GM19397 (cell line): ENCODE measurements around the gene CENPQ.

Experiments
- ATAC-seq: cut with Tn5 transposase; IDR thresholded peaks from one replicate; pipeline ENCODE4 v1.9.1; 2021; ENCODE audit warnings: mild to moderate bottlenecking, moderate library complexity; ENCODE audit not compliant: unreplicated experiment

The CENPQ gene

DNA sequence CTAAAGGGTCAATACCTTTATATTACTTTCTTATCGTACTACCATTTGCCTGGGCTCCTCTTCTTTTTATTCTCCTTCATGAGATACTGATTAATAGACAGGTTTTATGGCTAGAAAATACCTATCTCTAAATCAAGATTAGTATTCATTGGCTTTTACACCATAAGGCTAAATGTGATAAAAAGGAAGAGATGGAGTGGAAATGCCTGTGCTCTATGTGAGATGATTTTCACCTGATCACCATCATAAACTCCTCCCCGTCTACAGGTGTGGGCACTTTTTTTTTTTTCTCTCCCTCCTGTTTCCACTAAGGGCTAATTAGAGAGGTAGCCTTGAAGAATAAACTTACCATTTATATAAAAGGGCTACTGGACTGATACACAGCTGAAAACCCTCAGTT lies 36.5 kb downstream of the CENPQ start, which contains the start of gene GLYATL3:
Gene GLYATL3 (plus strand): TSS at position 301 of the 400 bp plus-strand sequence. CDS start 12,068 bp downstream, outside the sequence.
- ATAC-seq = no peak

DNA sequence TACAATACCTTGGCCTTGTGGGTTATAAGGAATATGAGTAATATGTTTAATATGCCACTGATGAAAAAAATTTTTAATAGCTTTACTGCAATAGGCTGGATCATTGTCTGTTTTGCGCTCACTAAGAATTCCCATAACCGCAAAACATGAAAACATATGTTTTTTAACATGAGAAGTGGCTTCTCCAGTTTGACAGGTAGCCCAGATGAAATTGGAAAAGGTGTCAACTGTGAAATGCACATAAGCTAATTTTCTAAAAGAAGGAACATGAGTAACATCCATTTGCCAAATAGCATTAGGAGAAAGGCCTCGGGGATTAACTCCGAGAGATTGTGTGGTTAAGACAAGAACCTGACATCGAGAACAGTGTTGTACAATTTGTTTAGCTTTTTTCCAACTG lies 41.5 kb downstream of the CENPQ start:
- ATAC-seq = no peak

DNA sequence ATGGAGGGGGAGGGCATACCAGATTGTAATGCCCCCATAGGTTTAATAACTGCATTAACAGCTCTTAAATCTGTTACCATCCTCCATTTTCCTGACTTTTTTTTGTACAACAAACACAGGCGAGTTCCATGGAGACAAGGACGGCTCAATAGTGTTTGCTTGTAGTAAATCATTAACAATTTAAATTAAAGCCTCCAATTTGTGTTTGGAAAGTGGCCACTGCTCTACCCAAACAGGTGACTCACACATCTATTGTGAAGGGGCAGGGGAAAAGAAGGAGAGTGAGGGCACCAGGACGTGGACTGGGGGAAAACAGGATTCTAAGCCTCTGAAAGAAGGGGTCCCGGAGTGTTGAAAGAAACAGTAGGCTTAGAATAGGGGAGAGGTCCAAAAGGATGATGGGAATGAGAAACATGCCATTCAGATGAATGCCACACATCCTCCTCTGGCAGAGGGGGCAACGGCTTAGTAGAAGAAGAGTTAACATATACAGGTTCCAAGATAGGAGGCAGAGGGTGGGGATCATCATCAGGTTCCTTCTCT lies 43.5 kb downstream of the CENPQ start:
- ATAC-seq = no peak

DNA sequence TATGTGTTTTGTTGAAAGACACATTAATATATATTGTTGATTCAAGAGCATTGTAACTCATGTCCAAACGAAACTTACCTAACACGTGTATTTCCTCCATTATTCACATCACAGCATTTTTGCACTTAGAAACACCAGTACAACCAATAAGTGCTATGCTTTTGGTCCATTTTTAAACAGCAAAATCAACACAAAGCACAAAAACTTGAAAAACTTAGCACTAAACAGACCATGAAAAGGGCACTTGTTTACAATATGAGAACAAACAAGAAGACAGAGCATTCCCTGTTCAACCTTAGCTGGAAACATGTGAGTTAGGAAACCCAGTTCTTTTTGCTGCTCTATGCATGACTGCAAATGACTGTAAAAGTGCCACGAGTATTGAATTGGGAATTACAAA lies 46.2 kb downstream of the CENPQ start:
- no peak for ATAC-seq

DNA sequence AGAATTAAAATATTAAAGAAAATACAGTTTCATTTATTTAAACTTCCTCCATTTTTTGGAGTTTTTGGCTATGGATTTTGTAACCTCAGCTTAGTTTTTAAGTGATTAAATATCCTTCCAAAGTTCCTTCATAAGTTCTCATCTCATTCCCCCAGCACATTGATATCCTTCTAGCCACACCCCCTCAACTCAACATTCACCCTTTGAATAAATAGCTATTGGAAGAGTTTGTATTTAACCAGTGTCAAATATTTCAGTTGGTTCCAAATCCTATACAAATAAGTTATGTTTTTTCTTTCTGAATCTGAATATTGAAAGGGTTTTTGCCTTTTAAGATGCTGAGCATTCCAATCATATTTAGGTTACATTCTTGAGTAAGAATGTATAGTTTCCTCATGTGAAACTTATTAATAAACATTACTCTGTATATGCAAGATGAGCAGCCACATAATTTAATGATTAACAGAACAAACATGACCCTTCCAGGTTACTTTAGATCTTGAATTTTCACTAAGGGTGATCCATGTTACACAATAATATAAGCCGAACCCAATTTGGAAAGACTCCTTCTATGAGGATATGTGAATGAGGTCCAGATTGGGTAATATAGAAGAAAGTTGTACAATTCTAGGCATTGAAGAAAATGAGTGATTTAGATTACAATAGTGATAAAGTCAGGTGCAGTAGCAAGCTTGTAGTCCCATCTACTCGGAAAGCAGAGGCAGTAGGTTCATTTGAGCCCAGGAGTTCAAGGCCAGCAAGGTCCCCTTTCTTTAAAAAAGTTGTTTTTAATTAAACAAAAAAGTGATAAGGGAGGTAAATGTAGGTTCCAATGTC lies 50.2 kb downstream of the CENPQ start:
- ATAC-seq = no peak

DNA sequence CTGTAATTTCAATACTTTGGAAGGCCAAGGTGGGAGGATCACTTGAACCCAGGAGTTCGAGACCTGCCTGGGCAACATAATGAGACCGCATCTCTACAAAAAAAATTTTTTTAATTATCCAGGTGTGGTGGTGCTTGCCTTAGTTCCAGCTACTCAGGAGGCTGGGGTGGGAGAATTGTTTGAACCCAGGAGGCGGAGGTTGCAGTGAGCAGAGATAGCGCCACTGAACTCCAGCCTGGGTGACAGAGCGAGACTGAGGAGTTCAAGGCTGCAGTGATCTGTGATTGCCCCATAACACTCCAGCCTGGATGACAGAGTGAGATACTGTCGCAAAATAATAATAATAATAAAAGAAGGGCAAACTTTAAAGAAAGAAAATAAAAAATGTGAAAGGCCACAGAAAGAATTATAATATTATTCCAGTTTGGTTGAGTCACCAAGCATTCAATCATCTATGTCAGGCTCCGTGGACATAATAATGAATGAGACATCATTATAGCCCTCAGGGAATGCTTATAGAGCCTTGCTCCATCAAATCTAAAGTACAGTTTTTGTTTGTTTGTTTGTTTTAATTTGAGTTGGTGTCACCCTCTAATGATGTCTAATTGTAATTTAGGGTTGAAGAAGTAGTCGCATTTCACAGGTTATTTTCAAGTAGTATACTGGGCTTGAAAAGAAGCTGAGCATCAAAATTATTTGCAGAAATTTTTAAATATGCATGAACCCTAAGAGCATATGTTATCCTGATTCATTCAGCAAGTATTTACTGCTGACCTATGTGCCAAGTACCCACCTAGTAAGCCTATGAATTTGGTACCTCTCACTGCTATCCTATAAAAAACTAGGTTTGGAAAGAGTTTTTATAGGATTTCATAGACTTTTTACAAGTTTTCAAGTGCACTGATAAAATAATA lies 51.7 kb downstream of the CENPQ start:
- no peak for ATAC-seq

DNA sequence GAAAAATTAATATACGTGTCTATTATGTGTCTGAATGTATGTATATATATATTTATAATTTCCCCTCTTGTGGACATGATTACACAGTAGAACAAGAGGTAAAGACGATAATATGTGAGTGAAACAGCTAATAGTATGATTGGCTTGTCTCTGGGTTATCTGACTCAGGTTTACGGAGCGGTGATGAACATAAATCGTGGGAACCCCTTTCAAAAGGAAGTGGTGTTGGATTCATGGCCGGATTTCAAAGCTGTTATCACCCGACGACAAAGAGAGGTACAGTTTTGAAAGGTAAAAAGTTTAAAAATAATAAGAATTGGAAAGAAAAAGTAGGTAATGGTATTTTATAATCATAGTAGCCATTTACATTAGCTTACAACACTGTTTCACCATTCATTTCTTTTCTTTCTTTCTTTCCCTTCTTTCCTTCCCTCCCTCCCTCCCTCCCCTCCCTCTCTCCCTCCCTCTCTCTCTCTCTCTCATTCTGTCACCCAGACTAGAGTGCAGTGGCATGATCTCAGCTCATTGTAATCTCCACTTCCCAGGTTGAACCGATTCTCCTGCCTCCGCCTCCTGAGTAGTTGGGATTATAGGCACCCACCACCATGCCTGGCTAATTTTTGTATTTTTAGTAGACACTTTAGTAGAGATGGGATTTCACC lies 52.4 kb downstream of the CENPQ start:
- no peak for ATAC-seq

DNA sequence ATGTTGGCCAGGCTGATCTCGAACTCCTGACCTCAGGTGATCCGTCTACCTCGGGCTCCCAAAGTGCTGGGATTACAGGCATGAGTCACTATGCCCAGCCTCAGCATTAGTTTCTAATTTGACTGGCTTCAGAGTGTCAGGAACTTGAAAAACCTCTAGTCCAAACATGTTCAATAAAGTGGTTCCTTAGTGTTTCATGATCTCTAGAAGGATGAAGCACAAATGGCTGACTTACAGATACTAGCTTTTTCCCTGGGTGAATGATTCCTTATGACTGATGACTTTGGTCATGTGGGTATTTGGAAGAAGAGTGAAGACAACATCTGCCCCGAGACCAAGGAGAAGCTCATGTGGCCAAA lies 53.0 kb downstream of the CENPQ start:
- ATAC-seq = no peak

DNA sequence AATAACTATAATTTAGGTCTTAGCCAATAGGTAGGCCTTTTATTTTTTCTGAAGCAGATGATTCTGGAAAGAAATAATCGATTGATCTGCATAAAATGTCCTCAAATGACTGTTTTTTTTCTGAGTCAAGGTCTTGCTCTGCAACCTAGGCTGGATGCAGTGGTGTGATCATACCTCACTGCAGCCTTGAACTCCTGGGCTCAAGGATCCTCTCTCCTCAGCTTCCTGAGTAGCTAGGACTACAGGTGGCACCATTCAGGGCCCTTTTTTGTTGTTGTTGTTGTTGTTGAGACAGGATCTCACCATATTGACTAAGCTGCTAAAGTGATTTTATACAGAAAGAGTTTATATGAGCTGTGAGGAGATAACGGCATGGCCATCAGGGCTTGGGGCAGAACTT lies 54.7 kb downstream of the CENPQ start:
- ATAC-seq = no peak

DNA sequence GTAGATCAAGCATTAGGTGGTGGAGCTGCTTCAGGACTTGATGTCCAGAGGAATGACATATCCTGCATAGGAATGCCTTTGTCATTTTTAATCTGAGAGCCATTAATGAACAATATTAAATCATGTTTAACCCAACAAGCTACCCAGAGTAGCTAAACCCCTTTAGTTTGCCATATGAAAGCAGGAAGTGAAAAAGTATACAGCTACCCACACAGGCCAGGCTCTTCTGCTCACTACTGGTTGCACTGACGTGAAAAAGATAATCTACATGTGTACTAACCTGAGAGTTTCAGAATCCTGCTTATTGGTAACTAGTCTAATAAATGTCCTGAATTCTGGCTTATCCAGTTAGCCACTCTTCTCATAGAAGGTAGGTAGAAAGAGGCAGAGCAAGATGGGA lies 56.5 kb downstream of the CENPQ start:
- ATAC-seq = peak; percentile 94

DNA sequence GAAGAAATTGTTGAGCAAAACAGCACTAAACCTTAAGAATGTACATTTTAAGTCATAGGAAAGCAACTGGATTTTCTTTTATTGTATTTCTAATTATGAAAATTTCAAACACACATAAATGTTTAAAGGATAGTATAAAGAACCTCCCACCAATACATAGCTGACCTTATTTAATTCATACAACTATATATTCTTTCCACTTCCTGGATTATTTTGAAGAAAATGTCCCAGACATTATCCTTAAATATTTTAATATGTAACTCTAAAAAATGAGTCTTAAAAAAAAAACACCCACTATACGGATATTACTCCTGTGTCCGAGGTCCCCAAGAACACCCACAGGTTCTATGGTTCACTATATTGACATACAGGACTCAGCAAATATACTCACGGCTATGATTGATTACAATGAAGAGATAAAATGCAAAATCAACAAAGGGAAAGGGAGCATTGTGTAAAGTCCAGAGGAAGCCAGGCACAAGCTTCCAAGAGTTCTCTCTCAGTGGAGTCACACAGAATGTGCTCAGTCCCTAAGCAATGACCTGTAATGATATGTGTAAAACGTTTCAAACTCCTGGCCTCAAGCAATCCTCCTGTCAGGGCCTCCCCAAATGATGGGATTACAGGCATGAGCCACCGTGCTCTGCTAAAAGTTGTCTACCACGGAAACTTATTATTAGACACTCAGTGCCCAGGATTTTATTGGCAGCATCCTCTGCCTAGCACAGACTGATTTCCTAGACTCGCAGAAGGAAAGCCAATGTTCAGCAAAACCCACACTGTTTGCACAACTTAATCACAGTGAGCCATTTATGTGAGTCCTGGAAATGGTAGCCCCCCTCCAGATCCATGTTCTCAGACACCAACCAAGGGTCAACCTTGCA lies 59.8 kb downstream of the CENPQ start:
- no peak for ATAC-seq

DNA sequence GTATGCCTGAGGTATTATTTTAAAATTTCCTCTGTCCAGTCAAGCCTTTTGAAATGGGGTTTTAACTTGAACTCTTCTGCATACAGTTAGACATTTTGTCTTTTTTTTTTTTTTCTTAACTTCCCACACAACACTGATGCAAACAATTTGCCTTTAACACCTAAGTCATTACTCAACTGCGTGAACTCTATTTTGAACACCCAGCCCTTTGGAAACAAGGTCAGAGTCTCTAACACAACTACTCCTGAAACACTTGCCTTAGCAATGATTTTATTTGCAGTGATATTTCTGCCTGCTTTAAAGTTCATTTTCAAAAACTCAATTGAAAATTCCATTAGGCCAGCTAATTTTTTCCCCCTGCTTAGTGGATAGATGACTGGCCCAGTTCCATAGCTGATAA lies 60.7 kb downstream of the CENPQ start:
- ATAC-seq = no peak

DNA sequence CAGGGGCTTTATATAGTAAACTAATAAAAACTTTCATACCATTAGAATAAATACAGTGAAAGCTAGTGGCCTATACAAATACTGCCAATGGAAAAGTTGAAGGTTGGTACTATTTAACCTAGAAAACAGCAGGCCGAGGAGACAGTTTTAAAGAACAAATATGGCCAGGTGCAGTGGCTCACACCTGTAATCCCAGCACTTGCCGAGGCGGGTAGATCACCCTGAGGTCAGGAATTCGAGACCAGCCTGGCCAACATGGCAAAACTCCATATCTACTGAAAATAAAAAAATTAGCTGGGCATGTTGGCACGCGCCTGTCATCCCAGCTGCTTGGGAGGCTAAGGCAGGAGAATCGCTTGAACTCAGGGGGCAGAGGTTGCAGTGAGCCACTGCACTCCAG lies 61.4 kb downstream of the CENPQ start:
- no peak for ATAC-seq

DNA sequence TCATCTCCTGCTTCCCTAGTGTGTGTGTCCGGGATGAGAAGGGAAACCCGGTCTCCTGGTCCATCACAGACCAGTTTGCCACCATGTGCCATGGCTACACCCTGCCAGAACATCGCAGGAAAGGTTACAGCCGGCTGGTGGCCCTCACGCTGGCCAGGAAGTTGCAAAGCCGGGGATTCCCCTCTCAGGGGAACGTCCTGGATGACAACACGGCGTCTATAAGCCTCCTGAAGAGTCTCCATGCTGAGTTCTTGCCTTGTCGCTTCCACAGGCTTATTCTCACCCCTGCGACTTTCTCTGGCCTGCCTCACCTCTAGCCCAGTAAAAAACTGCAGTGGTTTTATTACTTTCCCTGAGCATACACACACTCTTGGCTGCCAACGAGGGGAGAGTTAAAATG lies 63.4 kb downstream of the CENPQ start:
- no peak for ATAC-seq

DNA sequence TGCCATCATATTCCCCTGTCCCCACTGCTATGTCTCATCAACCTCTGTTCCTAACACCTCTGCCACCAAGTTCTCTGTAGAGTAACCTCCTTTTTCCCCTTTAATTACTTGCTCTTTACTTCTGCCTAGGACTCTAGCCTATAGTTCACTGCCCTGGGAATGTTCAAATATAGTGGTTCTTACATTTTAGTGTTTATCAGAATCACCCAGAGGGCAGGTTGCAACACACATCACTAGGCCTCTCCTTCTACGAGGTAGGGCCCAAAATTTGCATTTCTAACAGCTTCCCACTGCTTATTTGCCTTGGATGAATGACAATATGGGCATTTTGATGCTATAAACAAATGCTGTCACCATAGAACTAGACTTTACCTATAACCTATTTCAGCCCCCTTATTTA lies 64.2 kb downstream of the CENPQ start:
- no peak for ATAC-seq

DNA sequence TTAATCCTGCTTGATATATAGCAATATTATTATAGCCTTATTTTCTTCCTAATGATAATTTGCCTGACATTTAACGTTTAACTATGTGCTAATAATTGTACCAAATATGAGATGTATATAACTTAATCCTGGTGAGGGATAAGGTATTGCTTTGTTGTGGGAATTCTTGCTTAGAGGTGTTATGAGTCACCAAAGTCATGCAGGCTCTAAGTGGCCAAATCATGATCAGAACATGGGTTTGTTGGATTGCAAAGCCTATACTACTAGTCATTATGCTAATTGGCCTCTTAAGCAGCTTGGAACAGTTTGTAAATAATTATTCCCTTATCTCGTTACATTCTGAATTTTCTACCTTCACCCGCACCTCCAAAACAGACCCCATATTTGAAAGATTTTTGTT lies 65.4 kb downstream of the CENPQ start:
- ATAC-seq = no peak

DNA sequence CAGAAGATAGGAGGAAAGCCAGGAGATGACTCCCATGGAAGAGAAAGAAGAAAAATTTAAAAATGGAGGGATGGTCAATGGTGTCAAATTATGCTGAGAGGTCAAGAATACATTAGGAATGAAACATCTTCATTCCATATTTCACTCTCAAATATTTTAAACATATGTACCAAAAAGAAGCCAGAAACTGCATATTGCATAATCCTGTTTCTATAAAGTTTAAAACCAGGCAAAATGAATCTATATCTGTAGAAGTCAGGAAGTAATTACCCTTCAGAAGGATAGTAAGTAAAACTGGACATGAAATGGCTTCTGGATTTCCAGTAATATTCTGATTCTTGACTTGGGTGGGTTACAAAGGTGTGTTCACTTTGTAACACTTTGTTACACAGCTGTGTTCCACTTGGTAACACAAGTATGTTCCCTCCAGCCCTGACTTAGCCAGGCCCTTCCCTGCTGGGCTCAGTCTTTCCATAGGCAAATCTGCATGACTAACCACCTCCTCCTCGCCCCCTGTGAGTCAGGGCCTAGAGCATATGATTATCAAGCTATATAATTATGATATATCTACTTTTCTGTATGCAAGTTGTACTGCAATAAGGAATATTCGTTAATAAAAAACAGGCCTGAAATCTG lies 67.1 kb downstream of the CENPQ start:
- ATAC-seq = no peak

DNA sequence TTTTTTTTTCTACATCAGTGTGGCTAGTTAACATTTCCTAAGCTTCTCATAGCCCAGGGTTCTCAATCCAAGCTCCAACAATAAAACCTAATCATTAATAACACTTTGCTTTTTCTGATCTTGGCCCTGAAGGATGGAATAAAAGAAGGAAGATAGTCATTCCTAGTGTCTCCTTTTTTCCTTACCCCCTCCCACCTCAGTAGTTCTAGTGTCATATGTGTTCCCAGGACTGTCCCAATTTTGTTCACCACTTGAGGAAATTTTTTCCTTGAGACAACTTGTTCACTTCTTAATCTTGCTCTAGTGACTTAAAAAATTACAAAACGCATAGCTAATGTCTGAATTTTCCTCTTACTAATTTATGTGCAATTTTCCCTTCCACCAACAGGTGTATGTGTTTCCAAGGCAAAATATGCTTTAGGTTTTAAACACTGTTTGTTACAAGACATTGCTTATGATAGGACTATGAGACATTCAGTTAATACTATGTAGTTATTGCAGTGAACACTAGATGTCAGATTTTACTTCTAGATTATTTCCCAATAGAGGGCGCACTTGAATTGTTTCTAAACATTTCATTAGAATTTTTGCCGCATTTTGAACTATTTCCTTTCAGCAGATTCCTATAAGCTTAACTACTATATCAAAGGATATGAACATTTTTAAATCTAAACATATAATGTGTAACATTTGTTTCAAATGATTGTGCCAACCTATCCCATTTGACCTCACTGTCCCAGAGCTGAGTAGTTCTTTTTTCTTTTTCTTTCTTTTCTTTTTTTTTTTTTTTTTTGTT lies 68.8 kb downstream of the CENPQ start:
- peak; percentile 88 for ATAC-seq

DNA sequence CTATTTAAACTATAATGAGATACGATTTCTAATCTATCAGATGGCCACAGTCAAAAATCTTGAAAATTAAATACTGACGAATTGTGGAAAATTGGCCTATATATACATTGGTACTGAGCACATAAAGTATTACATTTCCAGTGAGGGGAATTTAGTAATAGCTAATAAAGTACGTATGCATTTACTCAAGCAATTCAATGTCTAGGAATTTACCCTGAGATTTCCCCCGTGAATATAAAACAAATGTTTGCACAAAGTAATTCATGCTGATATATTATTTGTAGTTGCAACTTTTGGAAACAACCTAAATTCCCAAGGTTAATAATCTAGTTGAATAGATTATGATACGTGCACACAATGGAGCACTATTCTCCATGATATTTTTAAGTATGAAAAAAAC lies 72.6 kb downstream of the CENPQ start:
- ATAC-seq = no peak
